Activated CD4-positive, CD25-positive, alpha-beta regulatory T cell treated with anti-CD3 and anti-CD28 coated beads, Interleukin-2, amount 50 U/mL, for 16 hours (primary cell): ENCODE results near the gene RPN1.
"Not testable (repeated sequence)": the region's sequence is repeated elsewhere in the genome, so short reads cannot be mapped to it uniquely, and the experiment has no call there.

ENCODE experiments used
- DNase-seq: peaks from one replicate; pipeline ENCODE4 v3.0.0-alpha.2; 2020; ENCODE audit warnings: low read depth, low spot score

RPN1 gene

DNA sequence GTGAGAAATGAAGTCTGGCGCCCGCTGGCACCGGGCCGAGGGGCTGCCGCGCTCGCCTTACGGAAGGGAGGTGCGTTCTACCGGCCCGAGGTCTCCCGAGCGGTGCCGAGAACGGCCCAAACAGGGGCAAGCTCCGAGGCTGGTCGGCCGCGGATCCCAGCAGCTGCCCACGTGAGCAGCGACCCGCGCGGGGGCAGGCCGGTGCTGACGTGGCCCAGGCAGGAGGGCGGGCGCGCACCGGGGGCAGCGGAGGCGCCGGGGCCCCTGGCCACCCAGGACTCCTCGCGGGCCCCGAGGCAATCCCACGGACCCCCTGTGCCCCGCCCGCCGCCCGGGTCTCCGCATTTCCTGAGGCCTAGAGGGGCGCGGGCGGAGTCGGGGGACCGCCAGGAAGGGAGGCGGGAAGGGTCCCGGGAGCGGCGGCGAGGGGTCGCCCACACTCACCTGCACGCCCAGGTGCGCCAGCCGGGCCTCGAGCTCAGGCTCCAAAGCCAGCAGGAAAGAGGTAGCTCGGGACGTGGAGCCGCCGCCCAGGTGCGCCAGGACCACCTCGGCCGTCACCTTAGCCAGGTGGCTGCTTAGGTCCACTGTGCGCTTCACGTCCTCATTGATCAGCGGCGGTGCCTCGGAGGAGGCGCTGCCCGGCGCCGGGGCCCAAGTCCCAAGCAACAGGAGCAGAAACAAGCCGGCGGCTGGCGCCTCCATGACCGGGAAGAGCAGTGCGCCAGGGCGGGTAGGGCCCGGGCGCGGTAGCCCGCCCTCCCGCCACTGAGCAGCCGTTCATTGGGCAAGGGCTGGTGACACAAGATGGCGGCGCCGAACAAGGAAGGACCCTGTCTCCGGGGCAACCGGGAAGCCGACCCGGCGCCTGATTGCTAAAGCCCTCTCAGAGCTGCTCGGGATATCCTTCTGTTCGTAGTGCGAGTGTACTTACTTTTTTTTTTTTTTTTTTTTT lies at the start of gene RPN1:
TSS of gene RPN1 (minus strand) at position 723 of the 955 bp plus-strand sequence. CDS start at position 705, 18 bp downstream.
- peak; percentile 88 for DNase-seq

GRCh38 chr3:128698211-128699047 lies 47.8 kb upstream of the RPN1 start:
- DNase-seq: no peak

DNA sequence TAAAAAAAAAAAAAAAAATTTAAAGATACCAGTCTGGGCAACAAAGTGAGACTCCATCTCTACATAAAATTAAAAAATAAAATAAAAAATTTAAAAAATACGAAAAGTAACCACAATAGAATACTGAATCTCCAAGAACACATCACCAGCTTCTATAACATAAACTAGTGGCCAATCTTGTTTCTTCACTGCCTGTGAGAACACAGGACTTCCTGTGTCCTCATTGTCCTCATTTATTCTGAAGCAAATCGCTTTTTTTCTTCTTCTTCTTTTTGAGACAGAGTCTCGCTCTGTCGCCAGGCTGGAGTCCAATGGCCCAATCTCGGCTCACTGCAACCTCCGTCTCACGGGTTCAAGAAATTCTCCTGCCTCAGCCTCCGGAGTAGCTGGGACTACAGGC lies 46.7 kb upstream of the RPN1 start:
- DNase-seq: no peak

- DNase-seq: no peak
Measured at GRCh38 chr3:128693696-128694095, 43.1 kb upstream of the RPN1 start.

DNA sequence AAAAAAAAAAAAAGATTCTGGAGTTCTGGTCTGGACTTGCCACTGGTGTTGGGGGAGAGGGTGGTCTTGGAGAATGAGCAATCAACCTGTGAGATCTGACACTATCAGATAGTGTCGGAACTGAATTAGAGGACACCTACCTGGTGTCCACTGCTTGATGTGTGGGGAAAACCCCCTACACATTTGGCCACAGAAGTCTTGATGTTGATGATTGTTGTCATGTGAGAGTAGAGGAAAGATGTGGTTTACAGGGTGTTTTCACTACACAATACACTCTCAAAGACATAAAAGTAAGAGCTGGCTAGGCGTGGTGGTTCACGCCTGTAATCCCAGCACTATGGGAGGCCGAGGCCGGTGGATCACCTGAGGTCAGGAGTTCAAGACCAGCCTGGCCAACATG lies 38.4 kb upstream of the RPN1 start:
- DNase-seq: no peak

DNA sequence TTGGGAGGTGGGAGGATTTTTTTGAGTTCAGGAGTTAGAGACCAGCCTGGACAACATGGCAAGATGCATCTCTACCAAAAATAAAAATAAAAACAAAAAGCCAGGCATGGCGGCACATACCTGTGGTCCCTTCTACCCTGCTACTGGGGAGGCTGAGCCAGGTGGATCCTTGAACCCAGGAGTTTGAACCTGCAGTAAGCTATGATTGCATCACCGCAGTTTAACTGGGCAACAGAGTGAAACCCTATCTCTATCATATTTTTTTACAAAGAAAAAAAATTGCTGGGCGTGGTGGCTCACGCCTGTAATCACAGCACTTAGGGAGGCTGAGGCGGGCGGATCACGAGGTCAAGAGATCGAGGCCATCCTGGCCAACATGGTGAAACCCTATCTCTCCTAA lies 35.8 kb upstream of the RPN1 start:
- DNase-seq: no peak

- no peak for DNase-seq
Measured at GRCh38 chr3:128684986-128685726, 34.5 kb upstream of the RPN1 start.

DNA sequence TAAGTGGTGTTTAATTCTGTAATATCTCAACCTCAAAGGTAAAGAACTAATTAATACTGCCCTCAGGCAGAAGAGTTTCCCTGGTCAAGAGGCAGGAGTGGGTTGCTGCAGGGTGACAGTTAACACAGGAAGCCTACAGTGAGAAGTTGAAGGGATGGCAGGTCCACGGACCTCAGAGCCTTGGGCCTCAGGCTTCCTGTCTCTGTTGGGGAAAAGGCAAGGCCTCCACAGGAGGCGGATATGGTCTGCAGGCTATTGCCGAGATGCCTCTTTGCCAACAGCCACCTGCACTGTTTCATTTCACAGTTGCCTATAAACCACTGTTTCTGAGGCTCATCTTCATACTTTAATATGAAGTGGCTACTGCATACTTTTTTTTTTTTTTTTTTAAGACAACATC lies 33.3 kb upstream of the RPN1 start:
- no peak for DNase-seq

GRCh38 chr3:128681369-128681829 lies 30.8 kb upstream of the RPN1 start:
- no peak for DNase-seq

- peak; percentile 91 for DNase-seq
Measured at GRCh38 chr3:128680603-128681368, 30.2 kb upstream of the RPN1 start.

DNA sequence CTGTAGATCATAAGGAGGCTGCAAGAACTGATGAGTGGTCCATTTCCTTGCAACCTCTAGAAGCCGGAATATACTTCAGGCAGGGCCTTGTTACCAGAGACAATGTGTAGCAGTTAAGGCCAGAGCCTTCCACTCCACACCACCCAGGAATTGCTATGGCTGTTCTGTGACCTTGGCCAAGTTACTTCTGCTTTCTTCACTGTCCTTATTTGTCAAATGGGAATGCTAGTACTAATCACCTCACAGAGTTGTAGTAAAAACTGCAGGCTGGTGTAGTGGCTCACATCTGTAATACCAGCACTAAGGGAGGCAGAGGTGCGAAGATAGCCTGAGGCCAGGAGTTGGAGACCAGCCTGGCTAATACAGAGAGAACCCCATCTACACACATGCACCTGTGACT lies 28.7 kb upstream of the RPN1 start:
- no peak for DNase-seq

DNA sequence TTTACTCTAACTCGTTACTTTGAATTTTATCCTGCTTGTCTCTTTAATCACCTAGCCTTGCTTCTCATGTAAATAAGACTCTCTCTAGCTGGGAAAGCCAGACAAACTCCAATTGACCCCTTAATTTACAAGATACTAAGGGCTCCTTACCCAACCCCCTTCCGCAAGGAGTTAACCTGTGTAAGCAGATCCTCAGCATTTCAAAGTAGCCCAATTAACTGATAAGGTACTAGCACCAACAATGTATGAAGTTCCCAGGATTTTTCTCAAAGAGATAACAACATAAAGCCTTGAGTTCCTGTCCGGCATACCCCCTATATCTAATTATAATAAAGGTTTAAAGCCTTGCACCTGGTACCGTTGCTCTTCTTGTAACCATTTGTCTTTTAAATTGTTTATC lies 25.2 kb upstream of the RPN1 start:
- DNase-seq: not testable (repeated sequence)

GRCh38 chr3:128674161-128674784 lies 23.7 kb upstream of the RPN1 start:
- no peak for DNase-seq

DNA sequence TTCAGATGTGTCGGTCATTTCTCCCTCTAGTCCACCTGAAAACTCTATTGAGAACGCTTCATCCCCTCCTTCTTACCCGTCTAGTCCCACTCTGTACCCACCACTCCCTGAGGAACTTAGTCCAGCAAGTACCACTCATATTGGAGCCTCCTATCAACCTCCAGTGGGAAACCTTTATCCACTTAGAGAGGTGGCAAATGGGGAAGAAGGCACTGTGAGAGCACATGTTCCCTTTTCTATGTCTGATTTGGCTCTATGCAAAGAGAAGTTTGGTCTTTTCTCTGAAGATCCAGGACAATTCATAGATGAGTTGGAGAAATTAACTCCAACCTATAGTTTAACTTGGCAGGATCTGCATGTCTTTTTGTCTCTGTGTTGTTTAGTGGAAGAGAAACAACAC lies 17.0 kb upstream of the RPN1 start:
- no peak for DNase-seq

DNA sequence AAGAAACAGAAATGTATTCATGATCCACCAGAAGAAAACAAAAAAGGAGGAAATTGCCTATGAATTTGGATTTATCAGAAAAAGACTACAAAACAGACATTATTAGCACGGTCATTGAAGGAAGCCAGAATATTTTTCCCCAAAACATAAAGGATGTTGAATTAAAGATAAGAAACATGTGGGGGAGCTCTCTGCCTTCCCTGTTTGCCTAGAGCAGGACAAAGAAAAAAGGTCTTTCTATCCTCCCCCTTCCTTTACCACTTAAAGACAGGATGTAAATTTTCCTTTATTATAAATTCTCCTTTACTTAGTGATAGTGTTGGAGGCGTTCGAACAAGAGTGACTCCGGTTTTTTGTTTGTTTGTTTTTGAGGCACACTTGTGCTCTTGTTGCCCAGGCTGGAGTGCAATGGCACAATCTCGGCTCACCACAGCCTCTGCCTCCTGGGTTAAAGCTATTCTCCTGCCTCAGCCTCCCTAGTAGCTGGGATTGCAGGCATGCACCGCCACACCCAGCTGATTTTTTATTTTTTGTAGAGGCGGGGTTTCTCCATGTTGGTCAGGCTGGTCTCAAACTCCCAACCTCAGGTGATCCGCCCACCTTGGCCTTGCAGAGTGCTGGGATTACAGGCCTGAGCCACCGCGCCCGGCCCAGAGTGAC lies 14.9 kb upstream of the RPN1 start:
- no peak for DNase-seq

DNA sequence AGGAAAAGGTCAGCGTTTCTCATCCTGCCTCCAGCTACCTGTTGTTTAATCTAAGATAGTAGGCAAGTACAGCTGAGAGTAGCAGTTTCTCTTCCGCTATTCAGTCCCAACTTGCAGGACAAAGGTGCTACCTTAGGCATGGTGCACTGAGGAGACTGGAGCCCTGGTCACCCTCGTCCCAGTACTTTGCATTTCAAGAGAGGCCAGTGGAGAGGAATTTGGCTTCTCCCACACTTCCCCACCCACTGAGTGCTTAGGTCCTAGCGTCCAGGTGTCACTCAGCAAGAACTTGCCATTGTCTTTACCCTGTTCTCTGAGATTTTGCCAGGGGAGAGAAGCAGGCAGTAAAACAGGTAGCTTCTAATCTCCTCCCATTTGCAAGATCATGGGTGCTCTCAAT lies 12.5 kb upstream of the RPN1 start:
- no peak for DNase-seq

DNA sequence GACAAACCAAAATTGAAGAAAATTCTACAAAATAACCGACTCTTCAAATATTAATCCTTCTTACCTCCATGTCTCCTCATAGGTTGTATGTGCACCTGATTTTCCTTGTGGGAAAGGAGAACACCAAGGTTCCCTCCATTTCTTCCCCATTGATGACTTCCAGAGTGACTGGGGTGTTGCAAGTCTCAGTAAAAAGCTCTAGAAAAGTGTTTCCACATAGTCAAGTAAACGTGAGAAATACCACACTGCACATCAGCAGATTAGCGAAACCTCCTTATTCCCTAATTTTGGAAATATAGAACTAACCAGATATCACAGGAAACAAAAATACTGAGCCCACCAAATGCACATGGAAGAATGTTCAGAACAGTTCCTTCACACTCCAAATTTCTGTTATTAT lies 4.9 kb upstream of the RPN1 start:
- no peak for DNase-seq

GRCh38 chr3:128653993-128654805 lies 3.6 kb upstream of the RPN1 start:
- DNase-seq: peak; percentile 9

GRCh38 chr3:128653383-128653992 lies 2.9 kb upstream of the RPN1 start:
- not testable (repeated sequence) for DNase-seq
